Measurements from ENCODE around the gene EIF3L. TPM values are rescaled to one million over a fixed set of nuclear protein-coding genes. Genes with fewer than 3 reads are reported as not detected.

Gene EIF3L
- total and polyA plus RNA-seq, 2 donors (not counting 1 experiment from before 2014, with no cell fraction given): 288 to 515 TPM

DNA sequence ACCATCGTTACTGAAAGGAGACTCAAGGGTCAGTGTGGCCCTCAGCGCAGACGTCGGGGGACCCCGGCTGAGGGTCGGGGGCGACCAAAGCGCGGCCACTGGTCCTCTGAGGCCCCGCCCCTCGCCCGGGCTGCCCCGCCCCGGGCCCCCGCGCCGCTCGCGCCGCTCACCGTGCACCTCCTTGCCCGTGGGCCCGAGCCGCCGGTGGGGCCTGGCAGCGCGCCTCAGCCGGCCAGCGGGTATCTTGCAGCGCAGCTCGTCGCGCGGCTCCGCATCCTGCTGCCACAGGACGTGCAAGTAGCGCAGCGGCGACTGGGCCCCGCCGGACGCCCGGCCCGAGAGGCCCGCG lies 5.5 kb upstream of the EIF3L start:
- TF ChIP-seq, protein P1, sequence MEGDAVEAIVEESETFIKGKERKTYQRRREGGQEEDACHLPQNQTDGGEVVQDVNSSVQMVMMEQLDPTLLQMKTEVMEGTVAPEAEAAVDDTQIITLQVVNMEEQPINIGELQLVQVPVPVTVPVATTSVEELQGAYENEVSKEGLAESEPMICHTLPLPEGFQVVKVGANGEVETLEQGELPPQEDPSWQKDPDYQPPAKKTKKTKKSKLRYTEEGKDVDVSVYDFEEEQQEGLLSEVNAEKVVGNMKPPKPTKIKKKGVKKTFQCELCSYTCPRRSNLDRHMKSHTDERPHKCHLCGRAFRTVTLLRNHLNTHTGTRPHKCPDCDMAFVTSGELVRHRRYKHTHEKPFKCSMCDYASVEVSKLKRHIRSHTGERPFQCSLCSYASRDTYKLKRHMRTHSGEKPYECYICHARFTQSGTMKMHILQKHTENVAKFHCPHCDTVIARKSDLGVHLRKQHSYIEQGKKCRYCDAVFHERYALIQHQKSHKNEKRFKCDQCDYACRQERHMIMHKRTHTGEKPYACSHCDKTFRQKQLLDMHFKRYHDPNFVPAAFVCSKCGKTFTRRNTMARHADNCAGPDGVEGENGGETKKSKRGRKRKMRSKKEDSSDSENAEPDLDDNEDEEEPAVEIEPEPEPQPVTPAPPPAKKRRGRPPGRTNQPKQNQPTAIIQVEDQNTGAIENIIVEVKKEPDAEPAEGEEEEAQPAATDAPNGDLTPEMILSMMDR (conservative IDR thresholded peaks at IDR 0.05 in 1 of 2, IDR thresholded peaks at IDR 0.05 in 1 of 2; ENCODE audit: low read depth in 1 of 2, low read length in 2 of 2): no peak
- no peak for TF ChIP-seq EZH2 (IDR thresholded peaks at IDR 0.05; ENCODE audit: low read length, missing control alignments)
- Histone ChIP-seq H3K9ac (ENCODE audit: insufficient read depth, low read length) (peak overlapping the region; percentile 56), H4K20me1 (ENCODE audit: control insufficient read depth, extremely low read depth, insufficient read depth, low read length) (no peaks in the 10 kb centered on the region), H3K27me3 (ENCODE audit: control insufficient read depth, insufficient read depth, low read length) (no peaks in the 10 kb centered on the region), H3K79me2 (ENCODE audit: control insufficient read depth, insufficient read depth, low read length) (peaks cover 24% of the 10 kb centered on the region), H3K36me3 (ENCODE audit: control insufficient read depth, insufficient read depth, low read length) (peaks cover 6% of the 10 kb centered on the region), H3K4me2 (ENCODE audit: extremely low read depth, insufficient read depth, low read length) (peak overlapping the region; percentile 66), H2AFZ (ENCODE audit: low read length) (peak overlapping the region; percentile 3), H3K4me3 (replicated peaks in 1 of 4; ENCODE audit: control extremely low read depth in 1 of 4, insufficient read depth in 1 of 4, low read depth in 3 of 4, low read length in 4 of 4) (peak overlapping the region; percentile 48 to 93 (median 58)), H3K27ac (ENCODE audit: insufficient read depth, low read length) (peak overlapping the region; percentile 79), H3K4me1 (ENCODE audit: control insufficient read depth, extremely low read depth, insufficient read depth, low read length) (peaks cover 3% of the 10 kb centered on the region), H3K9me3 (ENCODE audit: control insufficient read depth, insufficient read depth, low read depth, low read length) (no peaks in the 10 kb centered on the region)
- peak in 1 of 2 donors; percentile 21 for DNase-seq (ENCODE audit: low read depth in 2 of 2)

DNA sequence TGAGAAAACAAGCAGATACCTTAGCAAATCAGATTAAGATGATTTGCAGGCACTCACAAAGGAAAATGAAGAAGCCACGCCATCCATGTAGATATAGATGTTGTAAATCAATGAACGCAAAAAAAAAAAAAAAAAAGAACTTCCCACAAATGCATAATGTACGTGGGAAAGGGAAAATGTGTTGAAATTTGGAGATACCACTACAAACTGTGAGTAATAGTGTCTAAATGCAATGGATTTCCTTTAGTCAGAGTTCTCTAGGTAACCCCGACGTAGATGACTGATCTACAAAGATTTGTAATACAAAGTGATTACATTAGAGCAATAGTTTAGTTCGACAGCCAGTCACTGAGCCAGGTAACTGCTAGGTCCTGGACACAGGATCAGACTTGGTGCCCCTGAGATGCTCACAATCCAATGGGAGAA lies 4.3 kb upstream of the EIF3L start:
- Histone ChIP-seq H3K4me1 (ENCODE audit: control insufficient read depth, extremely low read depth, insufficient read depth, low read length) (peaks cover 3% of the 10 kb centered on the region), H3K4me2 (ENCODE audit: extremely low read depth, insufficient read depth, low read length) (no peak overlapping the region), H4K20me1 (ENCODE audit: control insufficient read depth, extremely low read depth, insufficient read depth, low read length) (no peaks in the 10 kb centered on the region), H3K4me3 (replicated peaks in 1 of 4; ENCODE audit: control extremely low read depth in 1 of 4, insufficient read depth in 1 of 4, low read depth in 3 of 4, low read length in 4 of 4) (peak overlapping the region; percentile 29 to 67 (median 38)), H3K9me3 (ENCODE audit: control insufficient read depth, insufficient read depth, low read depth, low read length) (no peaks in the 10 kb centered on the region), H3K27me3 (ENCODE audit: control insufficient read depth, insufficient read depth, low read length) (no peaks in the 10 kb centered on the region), H3K79me2 (ENCODE audit: control insufficient read depth, insufficient read depth, low read length) (peaks cover 31% of the 10 kb centered on the region), H2AFZ (ENCODE audit: low read length) (no peak overlapping the region), H3K9ac (ENCODE audit: insufficient read depth, low read length) (no peak overlapping the region), H3K36me3 (ENCODE audit: control insufficient read depth, insufficient read depth, low read length) (peaks cover 3% of the 10 kb centered on the region), H3K27ac (ENCODE audit: insufficient read depth, low read length) (peak overlapping the region; percentile 31)
- DNase-seq (ENCODE audit: low read depth in 2 of 2): no peak
- TF ChIP-seq, protein P1 (conservative IDR thresholded peaks at IDR 0.05 in 1 of 2, IDR thresholded peaks at IDR 0.05 in 1 of 2; ENCODE audit: low read depth in 1 of 2, low read length in 2 of 2): no peak
- no peak for TF ChIP-seq EZH2 (IDR thresholded peaks at IDR 0.05; ENCODE audit: low read length, missing control alignments)

DNA sequence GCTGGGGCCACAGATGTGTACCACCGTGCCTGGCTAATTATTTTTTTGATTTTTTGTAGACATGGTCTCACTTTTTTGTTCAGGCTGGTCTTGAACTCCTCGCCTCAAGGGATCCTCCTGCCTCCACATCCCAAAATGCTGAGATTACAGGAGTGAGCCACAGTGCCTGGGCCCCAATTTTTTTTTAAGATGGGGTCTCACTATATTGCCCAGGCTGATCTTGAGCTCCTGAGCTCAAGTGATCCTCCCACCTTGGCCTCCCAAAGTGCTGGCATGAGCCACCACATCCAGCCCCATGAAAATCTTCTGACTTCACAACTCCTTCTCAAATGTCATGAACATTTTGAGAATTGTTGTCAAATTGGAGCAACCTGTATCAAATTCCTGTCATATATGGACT lies 2.8 kb upstream of the EIF3L start:
- H3K4me2 ChIP-seq (ENCODE audit: extremely low read depth, insufficient read depth, low read length): no peak overlapping the region
- H3K27ac ChIP-seq (ENCODE audit: insufficient read depth, low read length): no peak overlapping the region
- H3K27me3 ChIP-seq (ENCODE audit: control insufficient read depth, insufficient read depth, low read length): no peaks in the 10 kb centered on the region
- no peak overlapping the region for H3K9ac ChIP-seq (ENCODE audit: insufficient read depth, low read length)
- H3K36me3 ChIP-seq (ENCODE audit: control insufficient read depth, insufficient read depth, low read length): peaks cover 5% of the 10 kb centered on the region
- peaks cover 3% of the 10 kb centered on the region for H3K4me1 ChIP-seq (ENCODE audit: control insufficient read depth, extremely low read depth, insufficient read depth, low read length)
- no peaks in the 10 kb centered on the region for H4K20me1 ChIP-seq (ENCODE audit: control insufficient read depth, extremely low read depth, insufficient read depth, low read length)
- peaks cover 40% of the 10 kb centered on the region for H3K79me2 ChIP-seq (ENCODE audit: control insufficient read depth, insufficient read depth, low read length)
- no peaks in the 10 kb centered on the region for H3K9me3 ChIP-seq (ENCODE audit: control insufficient read depth, insufficient read depth, low read depth, low read length)
- H3K4me3 ChIP-seq (replicated peaks in 1 of 4; ENCODE audit: control extremely low read depth in 1 of 4, insufficient read depth in 1 of 4, low read depth in 3 of 4, low read length in 4 of 4): no peak overlapping the region
- TF ChIP-seq, protein P1 (conservative IDR thresholded peaks at IDR 0.05 in 1 of 2, IDR thresholded peaks at IDR 0.05 in 1 of 2; ENCODE audit: low read depth in 1 of 2, low read length in 2 of 2): no peak
- no peak for TF ChIP-seq EZH2 (IDR thresholded peaks at IDR 0.05; ENCODE audit: low read length, missing control alignments)
- DNase-seq (ENCODE audit: low read depth in 2 of 2): no peak
- H2AFZ ChIP-seq (ENCODE audit: low read length): no peak overlapping the region
